ENCODE measurements around the gene PYM1.
A peak's percentile ranks its signal among the peaks of the same experiment; 100 is the strongest.

The PYM1 gene

GRCh38 chr12:55927588-55928502, at the start of gene PYM1:
Gene PYM1 (minus strand): TSS chr12:55927894. CDS start chr12:55927761, 133 bp downstream.
- peak; percentile 75 for DNase-seq (ENCODE audit: low read depth, low spot score)

DNA sequence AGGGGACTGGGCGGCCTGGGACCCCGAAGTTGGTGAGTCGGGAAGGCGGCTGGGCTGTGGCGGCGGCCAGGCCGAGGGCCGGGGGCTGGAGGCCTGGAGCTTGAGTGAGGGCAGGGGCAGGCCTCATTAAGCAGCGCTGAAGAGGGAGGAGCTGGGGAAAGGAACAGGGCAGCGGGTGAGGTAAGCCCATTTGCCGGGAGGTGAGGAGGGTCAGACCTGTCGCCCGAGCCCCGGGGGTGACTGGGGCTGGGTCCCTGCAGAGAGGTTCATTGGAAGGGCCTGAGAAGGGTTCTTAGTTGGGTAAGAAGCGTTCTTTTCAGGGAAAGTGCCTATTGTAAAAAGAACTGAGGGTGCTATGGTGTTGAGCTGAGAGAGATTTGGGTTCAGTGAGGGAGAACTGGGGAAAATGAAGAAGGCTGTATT, 46.6 kb upstream of the PYM1 start:
- DNase-seq (ENCODE audit: low read depth, low spot score): peak; percentile 75

DNA sequence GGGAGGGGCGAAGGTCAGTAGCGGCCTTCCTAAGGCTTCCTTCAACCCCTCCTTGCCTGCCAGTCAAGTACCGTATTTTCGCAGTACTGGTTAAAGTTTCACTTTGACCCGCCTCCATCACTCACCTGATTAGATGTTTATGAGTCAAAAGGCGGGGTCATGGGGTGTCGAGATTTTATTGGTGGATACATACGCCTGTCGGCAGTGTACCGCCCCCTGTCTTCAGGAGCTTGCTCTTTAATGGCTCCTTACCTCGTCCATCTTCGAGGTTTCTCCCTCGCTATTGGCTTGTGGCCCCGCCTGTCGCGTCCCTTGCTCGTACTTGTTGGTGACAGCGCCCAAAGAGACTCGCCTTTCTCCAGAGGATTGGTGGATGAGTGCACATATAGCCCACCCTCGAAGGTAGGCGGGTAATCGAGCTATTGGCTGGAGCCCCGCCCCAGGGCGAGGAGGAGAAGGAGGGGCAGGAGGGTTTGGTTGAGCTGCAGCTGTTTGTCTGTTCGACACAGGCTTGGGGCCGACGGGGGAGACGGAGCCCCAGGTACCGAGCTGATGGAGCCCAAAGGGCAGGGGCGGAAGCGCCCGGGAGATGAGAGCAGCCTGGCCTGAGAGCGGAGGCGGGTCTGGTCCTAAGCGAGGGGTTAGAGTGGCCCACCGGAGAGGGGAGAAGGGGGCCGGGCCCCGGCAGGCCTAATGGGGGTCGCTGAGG, 46.1 kb upstream of the PYM1 start, which contains the start of gene RAB5B:
RAB5B (plus strand) TSS at position 480 of the 709 bp plus-strand sequence. CDS start 12,883 bp downstream, outside the sequence.
- DNase-seq (ENCODE audit: low read depth, low spot score): peak; percentile 100

DNA sequence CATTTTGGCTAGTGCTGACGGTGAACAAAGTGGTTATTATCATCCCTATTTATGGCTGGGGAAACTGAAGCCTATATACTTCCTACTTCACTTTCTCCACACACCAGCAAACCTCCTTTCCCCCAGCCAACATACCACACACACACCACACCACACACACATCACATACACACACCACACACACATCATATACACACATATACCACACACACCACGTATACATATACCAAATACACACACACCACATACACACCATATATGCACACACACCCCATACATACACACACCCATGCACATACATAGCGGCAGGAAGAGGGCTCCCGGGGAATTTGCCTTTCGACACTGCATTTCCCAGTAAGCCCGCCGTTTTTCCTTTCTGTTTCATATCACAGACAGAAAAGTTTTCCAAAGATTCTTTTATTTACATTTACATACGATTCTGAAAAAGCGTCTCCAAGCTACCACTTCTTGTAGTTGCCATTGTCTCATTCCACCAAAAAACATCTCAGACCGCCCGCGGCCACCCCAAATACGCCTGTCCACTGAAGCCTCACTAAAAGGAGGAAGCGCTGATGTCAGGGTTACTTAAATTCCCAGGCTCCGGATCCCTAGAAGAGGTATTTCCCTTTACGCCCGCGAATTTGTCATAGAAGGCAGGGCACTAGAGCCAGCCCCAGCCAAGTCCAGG, 45.4 kb upstream of the PYM1 start:
- no peak for DNase-seq (ENCODE audit: low read depth, low spot score)

- DNase-seq (ENCODE audit: low read depth, low spot score): no peak
Observed at GRCh38 chr12:55972456-55972855, 44.8 kb upstream of the PYM1 start.

- DNase-seq (ENCODE audit: low read depth, low spot score): peak; percentile 56
Observed at GRCh38 chr12:55972042-55972441, 44.3 kb upstream of the PYM1 start.

DNA sequence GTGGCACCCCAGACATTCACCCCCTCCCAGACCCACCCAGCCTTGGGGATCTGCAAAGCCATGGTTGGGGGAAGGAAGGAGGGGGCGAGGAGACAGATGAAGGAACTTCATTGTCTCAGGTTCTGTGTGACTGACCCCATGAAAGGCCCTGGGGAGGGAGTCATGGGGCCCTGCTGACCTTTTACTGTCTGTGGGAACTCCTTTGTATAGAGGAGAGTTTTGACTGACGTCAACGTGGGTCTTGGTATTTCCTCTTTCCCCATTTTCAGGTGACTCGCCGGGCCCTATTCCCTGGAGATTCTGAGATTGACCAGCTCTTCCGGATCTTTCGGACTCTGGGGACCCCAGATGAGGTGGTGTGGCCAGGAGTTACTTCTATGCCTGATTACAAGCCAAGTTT, 43.1 kb upstream of the PYM1 start:
- no peak for DNase-seq (ENCODE audit: low read depth, low spot score)

DNA sequence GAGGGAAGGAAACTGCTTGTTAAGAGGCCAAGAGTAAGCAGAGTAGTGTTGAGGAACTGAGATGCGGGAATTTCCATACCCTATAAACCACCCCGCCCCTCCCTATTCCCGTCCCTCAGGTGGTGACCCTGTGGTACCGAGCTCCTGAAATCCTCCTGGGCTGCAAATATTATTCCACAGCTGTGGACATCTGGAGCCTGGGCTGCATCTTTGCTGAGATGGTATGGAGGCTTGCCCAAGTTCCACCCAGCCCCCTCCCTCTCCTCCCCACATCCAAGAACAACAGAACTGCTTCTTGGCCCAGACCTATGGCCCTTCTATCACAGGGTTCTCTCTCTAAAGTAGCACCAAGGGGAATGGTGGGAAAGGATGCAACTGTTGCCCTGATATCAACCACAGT, 41.7 kb upstream of the PYM1 start:
- DNase-seq (ENCODE audit: low read depth, low spot score): no peak

DNA sequence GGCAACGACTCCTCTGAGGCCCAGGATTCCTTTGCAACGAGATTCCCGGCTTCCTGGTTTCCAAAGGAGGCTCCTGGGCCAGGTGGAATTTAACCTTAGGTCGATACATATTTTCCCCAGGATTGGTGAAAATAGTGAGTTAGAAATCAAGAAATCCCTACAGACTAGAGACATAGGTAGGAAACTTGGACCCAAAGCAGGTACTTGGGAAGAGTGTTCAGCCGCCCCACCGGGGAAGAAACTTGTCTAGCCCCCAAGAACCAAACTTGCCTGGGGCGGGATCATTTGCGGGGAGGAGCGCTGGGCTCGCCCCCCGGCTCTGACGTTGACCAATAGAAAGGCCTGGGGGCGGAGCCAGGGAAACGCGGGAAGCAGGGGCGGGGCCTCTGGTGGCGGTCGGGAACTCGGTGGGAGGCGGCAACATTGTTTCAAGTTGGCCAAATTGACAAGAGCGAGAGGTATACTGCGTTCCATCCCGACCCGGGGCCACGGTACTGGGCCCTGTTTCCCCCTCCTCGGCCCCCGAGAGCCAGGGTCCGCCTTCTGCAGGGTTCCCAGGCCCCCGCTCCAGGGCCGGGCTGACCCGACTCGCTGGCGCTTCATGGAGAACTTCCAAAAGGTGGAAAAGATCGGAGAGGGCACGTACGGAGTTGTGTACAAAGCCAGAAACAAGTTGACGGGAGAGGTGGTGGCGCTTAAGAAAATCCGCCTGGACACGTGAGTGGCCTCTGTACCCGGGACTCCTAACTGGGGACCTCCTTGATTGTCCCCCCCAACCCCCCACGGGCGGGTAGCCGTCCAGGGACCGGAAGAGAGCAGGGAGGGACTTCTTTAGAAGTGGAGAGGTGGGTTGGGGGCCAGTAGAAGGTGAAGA, 39.0 kb upstream of the PYM1 start, which contains the start of gene CDK2:
CDK2 (plus strand) TSS at position 423 of the 874 bp plus-strand sequence; CDS start at position 602, 179 bp downstream.
- DNase-seq (ENCODE audit: low read depth, low spot score): peak; percentile 92

- DNase-seq (ENCODE audit: low read depth, low spot score): no peak
Observed at GRCh38 chr12:55965941-55966407, 38.3 kb upstream of the PYM1 start, which contains the start of gene PMEL. Gene PMEL (minus strand): TSS chr12:55966042. CDS start chr12:55966011, 31 bp downstream.

DNA sequence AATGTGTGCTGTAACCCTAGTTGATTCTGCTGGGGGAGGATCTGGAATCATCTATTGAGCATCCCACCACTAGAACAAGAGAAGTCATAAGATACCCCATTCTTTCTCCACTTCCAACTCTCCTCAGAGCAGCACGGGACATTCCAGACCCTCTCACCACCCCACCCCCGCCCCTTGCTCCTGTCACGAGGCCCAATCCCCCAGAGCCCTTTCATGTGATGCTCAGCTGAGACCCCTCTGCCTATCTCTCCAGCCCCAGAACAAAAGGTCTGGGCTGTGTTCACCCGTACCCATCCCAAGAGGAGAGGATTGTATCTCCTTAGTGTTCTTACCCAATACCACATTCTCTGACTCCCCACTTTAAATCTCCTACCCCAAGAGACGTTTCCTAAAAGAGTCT, 37.5 kb upstream of the PYM1 start:
- DNase-seq (ENCODE audit: low read depth, low spot score): no peak

DNA sequence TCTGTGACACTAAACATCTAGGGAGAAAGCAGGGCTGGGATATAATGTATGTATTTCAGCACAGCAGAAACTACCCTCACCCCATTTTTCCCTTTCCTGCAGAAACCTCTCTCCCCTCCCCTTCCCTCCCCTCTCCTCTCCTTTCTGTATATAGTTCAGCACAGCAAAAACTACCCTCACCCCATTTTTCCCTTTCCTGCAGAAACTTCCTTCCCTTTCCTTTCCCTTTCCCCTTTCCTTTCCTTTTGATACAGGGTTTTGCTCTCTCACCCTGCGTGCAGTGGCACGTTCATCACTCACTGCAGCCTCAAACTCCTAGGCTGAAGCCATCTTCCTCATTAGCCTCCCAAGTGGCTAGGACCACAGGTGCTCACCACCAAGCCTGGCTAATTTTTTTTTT, 36.1 kb upstream of the PYM1 start:
- no peak for DNase-seq (ENCODE audit: low read depth, low spot score)

- no peak for DNase-seq (ENCODE audit: low read depth, low spot score)
Observed at GRCh38 chr12:55957106-55957859, 29.6 kb upstream of the PYM1 start.

DNA sequence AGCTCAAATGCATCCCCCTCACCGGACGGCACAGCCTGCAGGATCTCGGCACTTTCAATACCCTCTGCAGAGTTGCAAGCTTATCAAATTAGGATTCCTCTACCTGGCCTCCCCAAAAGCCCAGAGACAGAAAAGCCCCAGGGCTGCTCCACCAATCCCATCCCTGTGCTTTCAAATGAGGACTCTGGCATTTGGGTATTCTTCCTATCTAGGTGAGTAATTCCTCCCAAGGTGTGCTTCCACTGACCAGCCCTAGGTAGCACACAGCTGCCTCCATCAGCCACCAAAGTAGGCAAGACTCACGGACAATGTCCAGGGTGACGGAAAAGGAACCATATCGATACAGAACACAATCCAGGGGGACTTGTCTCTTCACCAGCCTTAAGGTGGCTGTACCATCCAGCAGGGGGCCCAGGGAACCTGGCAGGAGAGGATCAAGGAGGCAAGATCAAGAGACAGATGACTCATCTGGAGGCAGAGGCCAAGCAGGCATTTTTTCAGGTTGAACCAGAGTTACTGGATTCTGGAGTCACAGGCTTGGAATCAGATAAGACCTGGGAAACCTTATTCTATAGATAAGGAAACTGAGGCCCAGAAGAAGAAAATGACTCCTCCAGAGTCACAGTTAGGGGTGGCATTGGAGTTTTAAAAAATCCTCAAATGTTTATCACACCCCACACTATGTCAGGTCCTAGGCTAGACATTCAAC, 28.3 kb upstream of the PYM1 start:
- DNase-seq (ENCODE audit: low read depth, low spot score): peak; percentile 76

DNA sequence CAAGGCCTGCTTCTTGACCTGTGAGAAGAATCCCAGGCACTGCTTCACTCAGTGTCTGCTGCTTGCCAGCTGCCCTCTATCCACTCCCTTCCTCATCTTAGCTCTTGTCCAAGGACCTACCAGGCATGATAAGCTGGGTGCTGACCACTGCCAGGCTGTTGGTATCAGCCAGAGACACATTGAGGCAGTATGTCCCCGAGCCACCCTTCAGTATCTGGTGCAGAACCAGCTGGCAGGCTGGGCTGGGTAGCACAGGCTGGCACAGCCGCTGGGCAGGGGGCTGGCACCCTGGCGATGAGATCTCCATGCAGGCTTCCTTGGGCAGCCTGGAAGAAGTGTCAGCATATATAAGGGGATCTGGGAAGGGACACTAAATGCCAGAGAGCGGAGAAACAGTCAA, 27.6 kb upstream of the PYM1 start:
- DNase-seq (ENCODE audit: low read depth, low spot score): no peak

DNA sequence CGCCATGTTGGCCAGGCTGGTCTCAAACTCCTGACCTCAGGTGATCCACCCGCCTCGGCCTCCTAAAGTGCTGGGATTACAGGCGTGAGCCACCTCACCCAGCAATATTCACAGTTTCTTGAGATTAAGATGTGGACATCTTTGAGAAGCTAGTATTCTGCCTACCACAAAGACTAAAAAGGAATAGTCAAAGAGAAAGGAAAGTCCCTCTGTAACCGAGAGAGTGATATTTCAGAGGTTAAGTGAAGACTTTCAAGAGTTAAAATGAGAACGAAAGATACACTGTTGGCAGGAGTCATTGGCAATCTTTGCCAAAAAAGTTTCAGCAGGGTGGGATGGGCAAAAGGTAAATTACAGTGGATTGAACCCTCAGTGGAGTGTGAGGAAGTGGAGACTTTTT, 18.9 kb upstream of the PYM1 start:
- no peak for DNase-seq (ENCODE audit: low read depth, low spot score)

GRCh38 chr12:55942577-55943136, 15.0 kb upstream of the PYM1 start:
- no peak for DNase-seq (ENCODE audit: low read depth, low spot score)

DNA sequence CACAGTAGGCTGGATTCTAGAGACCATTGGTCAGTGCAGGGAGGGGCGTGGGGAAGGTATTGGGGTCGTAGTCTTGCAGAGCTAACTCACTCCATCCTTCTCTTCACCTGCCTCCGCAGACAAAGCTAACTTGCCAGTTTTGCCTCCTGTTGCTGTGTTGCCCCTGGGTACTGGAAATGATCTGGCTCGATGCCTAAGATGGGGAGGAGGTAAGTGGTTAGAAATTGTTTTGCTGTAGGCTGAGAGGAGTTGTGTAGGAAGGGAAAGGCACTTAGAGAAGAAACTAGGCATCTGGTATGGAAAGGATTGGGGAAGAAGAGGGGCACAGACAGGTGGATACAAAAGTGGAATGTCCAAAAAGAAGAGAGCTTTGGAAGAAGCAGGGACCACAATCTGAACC, 14.4 kb upstream of the PYM1 start:
- no peak for DNase-seq (ENCODE audit: low read depth, low spot score)
